ENCODE data around the gene ATP5F1B.

ATP5F1B gene

GRCh38 chr12:56616244-56616643 lies 29.5 kb downstream of the ATP5F1B start:
- DNase-seq (ENCODE audit: low spot score) = no peak

- no peak for DNase-seq (ENCODE audit: low spot score)
Measured at GRCh38 chr12:56614627-56615026, 31.2 kb downstream of the ATP5F1B start.

- DNase-seq (ENCODE audit: low spot score) = no peak
Measured at GRCh38 chr12:56604355-56604754, 41.4 kb downstream of the ATP5F1B start.

- DNase-seq (ENCODE audit: low spot score) = no peak
Measured at GRCh38 chr12:56602239-56602638, 43.5 kb downstream of the ATP5F1B start.

GRCh38 chr12:56601503-56601902 lies 44.3 kb downstream of the ATP5F1B start:
- no peak for DNase-seq (ENCODE audit: low spot score)

- no peak for DNase-seq (ENCODE audit: low spot score)
Measured at GRCh38 chr12:56600753-56601152, 45.0 kb downstream of the ATP5F1B start.

GRCh38 chr12:56599797-56600196 lies 46.0 kb downstream of the ATP5F1B start:
- DNase-seq (ENCODE audit: low spot score) = no peak

- DNase-seq (ENCODE audit: low spot score) = no peak
Measured at GRCh38 chr12:56599041-56599440, 46.7 kb downstream of the ATP5F1B start.

GRCh38 chr12:56596815-56597214 lies 49.0 kb downstream of the ATP5F1B start:
- no peak for DNase-seq (ENCODE audit: low spot score)

- peak; percentile 88 for DNase-seq (ENCODE audit: low spot score)
Measured at GRCh38 chr12:56593909-56594621, 51.7 kb downstream of the ATP5F1B start.

GRCh38 chr12:56591961-56592360 lies 53.8 kb downstream of the ATP5F1B start:
- no peak for DNase-seq (ENCODE audit: low spot score)

GRCh38 chr12:56591126-56591525 lies 54.7 kb downstream of the ATP5F1B start:
- DNase-seq (ENCODE audit: low spot score) = no peak

GRCh38 chr12:56590237-56590830 lies 55.5 kb downstream of the ATP5F1B start:
- DNase-seq (ENCODE audit: low spot score) = peak; percentile 42

- DNase-seq (ENCODE audit: low spot score) = no peak
Measured at GRCh38 chr12:56589783-56590182, 56.0 kb downstream of the ATP5F1B start.

Data from RKO (cell line).